ENCODE data around the gene GAB2.
"Not testable (repeated sequence)": the region's sequence is repeated elsewhere in the genome, so short reads cannot be mapped to it uniquely, and the experiment has no call there.

GAB2 gene

DNA sequence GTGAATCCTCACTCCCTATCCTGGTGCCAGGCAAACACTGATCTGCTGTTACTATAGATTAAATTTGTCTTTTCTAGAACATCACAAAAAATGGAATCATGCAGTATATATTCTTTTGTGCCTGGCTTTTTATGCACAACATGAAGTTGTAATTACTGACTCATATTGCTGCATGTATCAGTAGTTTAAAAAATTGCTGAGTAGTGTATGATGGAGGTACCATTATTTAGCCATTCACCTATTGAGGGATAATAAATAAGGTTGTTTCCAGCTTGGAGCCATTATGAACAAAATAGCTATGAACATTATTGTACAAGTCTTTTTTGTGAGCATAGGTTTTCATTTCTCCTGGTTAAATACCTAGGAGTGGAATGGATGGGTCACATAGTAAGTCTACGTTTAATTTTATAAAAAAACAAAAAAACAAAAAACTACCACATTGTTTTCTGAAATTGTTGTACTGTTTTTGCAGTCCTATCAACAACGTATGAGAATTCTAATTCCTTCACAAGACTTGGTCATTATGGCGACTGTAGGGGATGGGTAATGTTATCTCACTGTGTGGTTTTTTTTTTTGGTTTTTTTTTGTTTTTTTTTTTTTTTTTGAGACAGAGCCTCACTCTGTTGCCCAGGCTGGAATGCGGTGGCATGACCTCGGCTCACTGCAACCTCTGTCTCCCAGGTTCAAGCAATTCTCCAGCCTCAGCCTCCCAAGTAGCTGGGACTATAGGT lies 117.3 kb downstream of the GAB2 start:
- no peak for DNase-seq

DNA sequence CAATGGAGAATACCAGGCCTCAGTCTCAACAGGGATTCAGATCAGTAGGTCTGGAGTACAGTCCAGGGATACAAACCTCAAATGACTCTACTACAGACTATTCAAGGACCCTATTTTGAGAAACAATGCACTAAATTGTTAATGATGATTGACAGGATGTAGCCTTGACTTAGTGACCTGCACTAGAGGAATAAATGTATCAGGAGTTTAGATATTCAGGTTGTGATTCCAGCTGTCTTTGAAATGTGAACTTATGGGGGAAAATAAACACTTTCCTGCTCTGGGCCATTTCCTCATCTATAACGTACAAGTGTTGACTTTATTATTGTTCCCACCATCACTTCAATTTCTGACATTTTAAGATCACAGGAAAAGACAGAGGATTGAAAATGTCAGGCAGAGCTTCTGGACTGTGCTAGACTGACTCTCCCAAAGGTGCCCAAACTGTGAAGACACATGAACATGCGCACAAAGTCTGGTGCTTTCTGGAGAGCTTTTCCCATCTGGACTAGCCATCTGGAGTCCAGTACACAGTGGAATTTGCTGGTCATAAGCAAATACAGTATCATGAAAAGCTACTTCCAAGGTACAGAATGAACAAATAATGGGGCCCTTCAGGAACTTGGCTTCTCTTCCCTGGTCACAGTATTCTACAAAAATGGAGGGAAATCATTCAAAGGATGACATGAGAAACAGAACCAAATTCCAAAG lies 118.5 kb downstream of the GAB2 start:
- DNase-seq = no peak

- DNase-seq = peak; percentile 41
Measured at GRCh38 chr11:78298291-78298771, 119.3 kb downstream of the GAB2 start.

DNA sequence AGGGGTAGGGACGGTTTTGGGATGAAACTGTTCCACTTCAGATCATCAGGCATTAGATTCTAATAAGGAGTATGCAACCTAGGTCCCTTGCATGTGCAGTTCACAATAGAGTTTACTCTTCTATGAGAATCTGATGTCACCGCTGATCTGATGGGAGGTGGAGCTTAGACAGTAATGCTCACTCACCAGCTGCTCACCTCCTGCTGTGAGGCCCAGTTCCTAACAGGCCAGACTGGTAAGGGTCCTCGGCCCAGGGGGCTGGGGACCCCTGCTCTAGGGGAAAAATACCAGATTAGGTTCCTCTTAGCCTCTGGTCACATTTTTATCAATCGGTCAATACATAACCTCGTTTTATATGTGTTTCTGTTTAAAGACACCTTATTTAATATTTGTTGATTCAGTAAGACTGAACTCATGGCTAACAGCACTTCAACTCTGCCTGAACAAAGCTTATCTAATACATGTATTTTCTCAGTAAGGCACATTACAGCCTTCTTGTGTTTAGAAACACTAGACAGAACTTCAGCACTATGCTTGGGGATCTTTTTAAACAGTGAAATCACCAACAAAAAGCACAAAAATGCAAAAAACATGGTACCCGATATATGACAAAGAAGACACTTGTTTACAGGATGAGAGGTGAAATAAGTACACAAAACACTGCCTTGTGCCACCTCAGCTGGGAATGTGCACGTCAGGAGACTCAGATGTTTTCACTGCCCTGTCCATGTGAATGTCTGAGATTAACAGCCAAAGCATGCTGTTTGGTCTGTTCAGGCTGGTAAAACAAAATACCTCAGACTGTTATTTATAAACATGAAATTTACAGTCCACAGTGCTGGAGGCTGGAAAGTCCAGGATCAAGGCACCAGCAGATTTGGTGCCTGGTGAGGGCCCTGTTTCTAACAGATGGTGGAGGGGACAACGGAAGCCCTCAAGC lies 121.4 kb downstream of the GAB2 start:
- peak; percentile 84 for DNase-seq

DNA sequence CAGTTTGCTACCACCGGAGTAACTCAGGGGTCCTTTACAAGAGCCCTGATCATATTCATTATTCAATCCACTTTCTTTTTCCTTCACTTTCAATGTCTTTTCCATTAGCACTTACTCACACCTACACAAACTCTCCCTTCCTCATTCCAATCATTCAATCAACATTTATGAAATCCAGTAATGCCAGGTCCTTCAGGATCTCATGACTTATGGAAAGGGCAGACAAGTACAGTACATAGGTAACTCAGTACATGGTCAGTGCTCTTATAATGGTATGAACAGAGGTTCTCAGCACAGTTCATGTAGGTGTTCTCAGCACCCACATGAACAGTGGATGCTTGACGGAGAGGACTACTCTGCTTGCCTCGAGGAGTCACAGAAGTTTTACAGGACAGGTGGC lies 122.3 kb downstream of the GAB2 start:
- DNase-seq = no peak

GRCh38 chr11:78294100-78294499 lies 123.5 kb downstream of the GAB2 start:
- DNase-seq = not testable (repeated sequence)

DNA sequence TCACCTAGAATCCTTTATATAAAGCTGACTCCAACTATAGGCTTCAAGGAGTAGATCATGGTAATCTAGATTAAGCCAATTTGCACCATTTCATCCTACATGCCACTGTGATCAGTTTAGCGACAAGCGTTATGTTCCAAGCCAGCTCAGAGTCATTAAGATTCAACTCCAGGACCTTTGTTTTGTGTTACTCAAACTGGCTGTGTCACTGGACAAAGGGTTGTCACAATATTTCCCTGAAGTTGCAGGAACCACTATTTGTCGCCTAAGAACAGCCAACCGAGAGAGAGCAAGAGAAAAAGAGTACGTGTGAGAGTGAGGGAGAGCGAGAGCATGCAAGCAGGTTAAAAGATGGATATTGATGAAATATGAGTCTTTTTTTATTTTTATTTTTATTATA lies 124.1 kb downstream of the GAB2 start:
- DNase-seq = no peak

GRCh38 chr11:78292109-78292803 lies 125.4 kb downstream of the GAB2 start:
- DNase-seq = no peak

- DNase-seq = no peak
Measured at GRCh38 chr11:78291503-78292108, 126.0 kb downstream of the GAB2 start.

GRCh38 chr11:78290293-78291176 lies 127.1 kb downstream of the GAB2 start:
- no peak for DNase-seq

DNA sequence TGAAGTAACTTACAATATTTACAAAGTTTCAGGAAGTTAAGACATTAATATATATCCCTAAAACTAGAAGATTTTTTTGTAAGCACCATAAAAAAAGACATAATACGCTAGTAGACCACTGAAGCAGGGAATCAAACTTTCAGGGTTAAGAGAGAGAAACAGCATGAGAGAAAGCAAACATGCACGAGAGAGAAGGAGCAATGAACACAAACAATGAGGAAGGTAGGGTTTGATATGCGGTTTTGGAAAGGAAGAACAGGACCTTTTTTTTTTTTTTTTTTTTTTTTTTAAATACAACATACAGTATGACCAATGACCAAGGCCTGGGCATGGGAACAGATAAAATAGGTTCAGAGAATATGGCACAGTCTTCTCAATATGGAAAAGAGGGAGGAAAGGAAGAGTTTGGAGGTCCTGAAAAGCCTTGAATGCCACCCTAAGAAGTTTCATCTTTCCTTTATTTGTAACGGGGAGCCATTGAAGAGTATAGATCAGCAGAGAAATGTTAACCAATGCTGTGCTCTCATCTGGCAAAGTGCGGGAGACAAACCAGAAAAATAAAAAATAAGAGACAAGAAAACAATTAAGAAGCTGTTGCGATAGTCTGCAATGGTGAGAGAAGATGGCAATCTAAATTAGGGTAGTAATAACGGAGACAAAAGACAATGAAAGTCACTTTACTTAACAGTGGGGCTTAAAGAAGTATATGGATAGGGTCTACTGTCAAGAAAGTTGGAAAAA lies 127.9 kb downstream of the GAB2 start:
- no peak for DNase-seq

- no peak for DNase-seq
Measured at GRCh38 chr11:78284260-78284659, 133.4 kb downstream of the GAB2 start.

- no peak for DNase-seq
Measured at GRCh38 chr11:78282821-78283220, 134.8 kb downstream of the GAB2 start.

GRCh38 chr11:78281511-78281910 lies 136.1 kb downstream of the GAB2 start:
- no peak for DNase-seq

DNA sequence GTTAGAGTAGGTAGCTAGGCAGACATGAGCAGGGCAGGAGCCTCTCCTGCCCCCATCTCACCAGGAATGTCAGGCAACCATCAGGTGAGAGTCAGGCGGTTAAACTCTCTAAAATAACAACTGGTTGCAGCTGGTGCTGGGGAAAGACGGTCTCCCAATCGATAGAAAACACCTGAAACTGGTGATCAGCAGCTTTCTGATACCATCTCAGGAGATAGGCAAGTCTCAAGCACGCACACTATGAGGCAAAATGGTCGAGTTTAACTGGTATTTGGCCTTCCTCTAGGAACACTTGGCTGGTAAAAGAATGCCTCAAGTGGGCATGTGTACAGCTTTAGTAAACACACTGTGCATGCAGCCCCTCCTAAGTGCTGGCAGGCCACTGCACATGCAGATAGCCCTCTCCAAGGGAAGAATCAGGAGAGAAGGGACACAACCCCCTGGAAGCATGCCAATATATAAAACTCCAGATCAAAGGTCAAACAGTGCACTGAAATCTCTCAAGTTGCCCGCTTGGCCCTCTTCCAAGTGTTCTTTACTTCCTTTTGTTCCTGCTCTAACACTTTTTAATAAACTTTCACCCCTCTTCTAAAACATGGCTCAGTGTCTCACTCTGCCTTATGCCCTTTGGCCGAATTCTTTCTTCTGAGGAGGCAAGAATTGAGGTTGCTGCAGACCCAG lies 140.2 kb downstream of the GAB2 start:
- no peak for DNase-seq

DNA sequence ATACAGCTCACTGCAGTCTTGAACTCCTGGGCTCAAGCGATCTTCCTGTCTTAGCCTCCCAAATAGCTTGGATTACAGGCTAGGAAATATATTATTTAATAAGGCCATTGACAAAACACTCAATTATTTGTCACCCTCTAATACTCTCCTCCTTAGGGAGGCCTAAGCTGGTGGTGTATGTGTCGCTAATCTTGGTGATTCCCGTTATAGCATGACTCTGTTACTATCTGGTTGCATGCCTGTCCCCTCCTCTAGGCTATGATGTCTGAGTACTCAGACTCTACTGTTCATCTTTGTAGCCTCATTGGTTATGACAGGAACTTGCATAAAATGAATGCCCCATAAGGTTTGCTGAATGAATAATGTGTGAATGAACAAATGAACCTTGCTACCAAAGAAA lies 141.3 kb downstream of the GAB2 start:
- DNase-seq = no peak

DNA sequence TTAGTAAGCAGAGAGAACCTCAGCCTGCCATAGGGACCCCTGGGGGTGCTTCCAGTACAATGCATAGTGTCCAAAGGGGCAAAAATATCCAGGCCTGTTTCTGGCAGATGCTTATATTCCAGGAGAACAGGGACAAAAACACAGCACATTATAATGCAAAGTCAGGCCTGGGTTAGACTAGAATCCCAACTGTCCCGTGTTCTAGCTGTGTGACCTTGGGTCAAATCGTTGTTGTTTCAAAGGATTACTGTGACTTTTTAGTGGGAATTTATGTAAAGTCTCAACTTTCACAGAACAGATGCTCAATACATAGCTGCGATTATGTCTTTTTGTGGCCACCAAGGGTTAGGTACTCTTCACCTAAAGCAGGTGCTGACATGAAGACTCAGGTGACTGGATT lies 142.9 kb downstream of the GAB2 start:
- DNase-seq = no peak

DNA sequence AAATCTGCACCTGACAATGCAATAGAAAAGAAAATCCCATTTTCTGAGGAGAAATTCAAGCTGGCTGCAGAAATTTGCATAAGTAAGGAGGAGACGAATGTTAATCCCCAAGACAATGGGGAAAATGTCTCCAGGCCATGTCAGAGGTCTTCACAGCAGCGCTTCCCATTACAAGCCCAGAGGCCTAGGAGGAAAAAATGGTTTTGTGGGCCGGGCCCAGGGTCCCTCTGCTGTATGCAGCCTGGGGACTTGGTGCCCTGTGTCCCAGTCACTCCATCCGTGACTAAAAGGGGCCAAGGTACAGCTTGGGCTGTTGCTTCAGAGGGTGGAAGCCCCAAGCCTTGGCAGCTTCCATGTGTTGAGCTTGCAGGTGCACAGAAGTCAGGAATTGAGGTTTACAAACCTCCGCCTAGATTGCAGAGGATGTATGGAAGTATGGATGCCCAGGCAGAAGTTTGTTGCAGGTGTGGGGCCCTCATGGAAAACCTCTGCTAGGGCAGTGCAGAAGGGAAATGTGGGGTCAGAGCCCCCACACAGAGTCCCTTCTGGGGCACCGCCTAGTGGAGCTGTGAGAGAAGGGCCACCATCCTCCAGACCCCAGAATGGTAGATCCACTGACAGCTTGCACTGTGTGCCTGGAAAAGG lies 144.9 kb downstream of the GAB2 start:
- not testable (repeated sequence) for DNase-seq

DNA sequence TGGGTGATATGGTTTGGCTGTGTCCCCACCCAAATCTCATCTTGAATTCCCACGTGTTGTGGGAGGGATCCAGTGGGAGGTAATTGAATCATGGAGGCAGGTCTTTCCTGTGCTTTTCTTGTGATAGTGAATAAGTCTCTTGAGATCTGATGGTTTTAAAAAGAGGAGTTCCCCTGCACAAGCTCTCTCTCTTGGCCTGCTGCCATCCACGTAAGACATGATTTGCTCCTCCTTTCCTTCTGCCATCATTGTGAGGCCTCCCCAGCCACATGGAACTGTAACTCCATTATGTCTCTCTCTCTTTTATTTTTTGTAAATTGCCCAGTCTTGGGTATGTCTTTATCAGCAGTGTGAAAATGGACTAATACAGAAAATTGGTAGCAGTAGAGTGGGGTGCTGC lies 145.8 kb downstream of the GAB2 start:
- DNase-seq = not testable (repeated sequence)
